ENCODE data around the gene PTGIR.
A peak's percentile ranks its signal among the peaks of the same experiment; 100 is the strongest.
"Not testable (repeated sequence)": the region's sequence is repeated elsewhere in the genome, so short reads cannot be mapped to it uniquely, and the experiment has no call there.

PTGIR gene

DNA sequence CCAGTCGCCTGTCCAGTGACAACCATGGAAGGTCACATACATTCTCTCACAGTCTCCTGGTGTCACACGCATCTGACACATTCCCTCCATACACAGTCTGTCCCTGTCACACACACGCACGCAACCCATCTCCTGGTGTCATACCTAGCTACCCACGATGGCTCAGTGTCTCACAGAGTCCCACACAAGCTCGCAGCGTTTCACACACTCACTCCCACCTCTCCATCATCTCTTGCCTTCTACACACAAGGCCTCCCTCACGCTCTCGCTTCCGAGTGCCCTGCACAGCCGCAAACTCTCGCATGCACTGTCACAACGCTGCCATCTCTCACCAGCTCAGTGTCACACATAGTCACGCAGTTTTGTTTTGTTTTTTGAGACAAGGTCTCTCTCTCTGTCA lies 12.3 kb upstream of the PTGIR start:
- DNase-seq, result no peak

DNA sequence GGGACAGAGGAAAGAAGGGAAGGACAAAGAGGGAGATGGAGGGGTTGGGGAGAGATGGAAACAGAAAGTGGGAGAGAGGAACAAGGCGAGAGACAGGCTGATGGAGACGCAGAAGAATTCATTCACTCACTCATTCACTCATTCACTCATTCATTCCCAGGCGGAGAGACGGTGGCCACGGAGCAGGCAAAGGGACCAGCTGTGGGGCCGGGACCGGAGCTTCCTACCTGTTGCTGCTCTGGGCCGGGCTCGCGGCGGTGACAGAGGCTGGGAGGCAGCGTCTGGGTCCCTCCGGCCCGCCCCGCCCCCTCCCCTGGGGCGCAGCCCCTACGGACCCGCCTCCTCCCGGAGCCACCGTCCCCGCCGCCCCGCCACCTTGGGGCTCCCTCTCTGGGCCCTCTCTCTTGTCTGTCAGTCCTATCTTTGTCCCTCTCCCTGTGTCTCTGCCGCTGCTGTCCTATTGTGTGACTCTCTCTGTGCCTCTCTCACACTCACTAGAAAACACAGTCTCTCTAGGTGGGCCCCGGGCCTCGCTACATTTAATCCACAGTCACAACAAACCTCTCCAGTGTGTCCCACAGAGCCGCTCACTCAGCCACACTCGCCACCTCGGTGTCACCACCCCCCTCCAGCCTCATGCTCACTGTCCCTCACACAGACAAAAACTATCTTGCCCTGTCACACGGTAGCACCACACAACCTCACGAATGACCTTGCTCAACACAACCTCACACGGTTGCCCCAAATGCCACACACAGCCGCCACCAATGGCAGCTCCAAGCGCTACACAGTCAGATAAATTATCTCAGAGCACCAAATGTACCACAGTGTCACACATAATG lies 11.3 kb upstream of the PTGIR start, which contains the start of gene GNG8:
Gene GNG8, minus strand, starts transcription at position 283 of the 842 bp plus-strand sequence. CDS start 1,520 bp downstream, outside the sequence.
- DNase-seq, result peak in 1 of 2 donors; percentile 44

DNA sequence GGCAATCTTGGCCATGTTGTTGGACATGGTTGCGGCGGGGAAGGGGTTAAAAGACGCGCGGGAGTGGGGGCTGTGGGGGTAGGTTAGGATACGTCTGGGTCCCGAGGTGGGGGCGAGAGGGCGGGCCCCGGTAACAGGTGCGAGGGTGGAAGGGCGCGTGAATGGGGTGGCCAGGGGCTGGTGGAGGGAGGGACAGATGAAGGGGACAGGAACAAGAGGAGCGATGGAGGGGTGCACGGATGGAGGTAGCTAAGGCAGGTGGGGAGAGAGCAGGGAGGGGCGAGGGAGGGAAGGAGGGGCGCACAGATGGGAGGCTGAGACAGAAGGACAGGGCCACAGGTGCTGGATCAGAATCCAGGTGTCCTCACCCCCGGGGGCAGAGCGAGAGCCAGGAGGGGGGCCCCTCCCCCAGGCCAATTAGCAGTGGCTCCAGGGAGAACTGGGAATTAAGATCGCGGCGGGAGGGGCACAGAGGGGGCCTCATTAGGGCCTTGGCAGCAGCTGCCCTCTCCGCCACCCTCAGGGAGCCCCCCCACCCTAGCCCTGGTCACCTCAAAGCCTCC lies 9.8 kb upstream of the PTGIR start:
- no peak for DNase-seq

DNA sequence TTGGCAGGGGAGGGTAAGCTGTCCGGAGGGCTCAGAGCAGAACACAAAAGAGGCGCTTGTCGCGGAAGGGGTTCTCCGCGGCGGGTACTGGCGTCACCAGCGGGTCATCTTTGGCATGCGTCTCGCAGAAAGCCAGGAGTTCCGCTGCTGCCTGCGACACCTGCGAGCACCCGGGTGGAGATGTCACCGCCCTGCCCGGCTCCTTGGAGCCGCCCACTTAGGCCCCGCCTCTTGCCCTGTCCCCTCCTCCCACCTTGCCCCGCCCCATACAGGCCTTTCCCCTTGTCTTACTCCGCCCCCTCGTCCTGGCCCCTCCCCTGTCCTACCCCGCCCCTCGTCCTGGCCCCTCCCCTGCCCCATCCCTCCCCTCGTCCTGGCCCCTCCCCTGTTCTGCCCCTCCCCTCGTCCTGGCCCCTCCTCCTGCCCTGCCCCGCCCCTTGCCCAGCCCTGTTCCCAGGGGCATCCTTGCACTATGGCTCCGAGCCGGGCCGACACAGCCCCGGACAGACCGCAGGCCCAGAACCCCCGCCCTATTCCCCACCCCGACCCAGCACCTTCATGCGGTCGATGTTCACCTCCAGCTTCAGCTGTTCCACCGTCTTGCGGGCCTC lies 9.3 kb upstream of the PTGIR start:
- DNase-seq, result peak; percentile 96 to 97

DNA sequence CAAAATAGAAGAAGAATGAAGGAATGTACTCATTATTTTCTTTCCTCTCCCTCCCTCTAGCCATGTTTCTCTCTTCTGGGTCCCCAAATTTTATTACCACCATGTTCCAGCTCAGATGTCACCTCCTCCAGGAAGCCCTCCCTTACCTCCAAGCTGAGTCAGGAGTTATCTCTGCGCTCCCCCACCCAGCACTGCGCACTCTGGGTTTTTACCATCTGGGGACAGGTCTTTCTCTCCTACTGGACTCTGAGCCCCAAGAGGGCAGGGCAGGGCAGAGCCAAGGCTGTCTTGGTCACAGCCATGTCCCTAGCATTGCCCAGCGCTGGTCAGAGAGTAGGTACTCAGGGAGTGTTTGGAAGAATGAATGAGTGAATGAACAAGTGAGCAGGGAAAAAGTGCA lies 8.2 kb upstream of the PTGIR start:
- DNase-seq, result no peak

DNA sequence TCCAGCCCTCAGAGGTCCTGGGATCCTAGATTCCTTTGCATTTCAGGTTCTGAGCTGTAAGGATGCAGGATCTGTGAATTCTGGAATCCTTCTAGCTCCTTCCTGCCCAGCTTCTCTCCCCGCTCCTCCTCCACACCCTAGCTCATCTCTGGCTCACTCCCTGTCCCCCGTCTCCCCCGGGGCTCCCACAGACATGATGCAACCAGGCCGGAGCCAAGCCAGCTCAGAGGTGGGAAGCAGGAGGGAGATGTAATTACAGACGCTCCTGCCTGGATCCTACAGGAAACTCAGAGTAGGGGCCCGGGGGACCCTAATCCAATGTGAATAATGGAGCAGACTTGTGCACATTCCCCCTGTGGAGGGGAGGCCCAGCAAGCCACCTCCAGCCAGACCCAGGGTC lies 6.6 kb upstream of the PTGIR start:
- no peak for DNase-seq

DNA sequence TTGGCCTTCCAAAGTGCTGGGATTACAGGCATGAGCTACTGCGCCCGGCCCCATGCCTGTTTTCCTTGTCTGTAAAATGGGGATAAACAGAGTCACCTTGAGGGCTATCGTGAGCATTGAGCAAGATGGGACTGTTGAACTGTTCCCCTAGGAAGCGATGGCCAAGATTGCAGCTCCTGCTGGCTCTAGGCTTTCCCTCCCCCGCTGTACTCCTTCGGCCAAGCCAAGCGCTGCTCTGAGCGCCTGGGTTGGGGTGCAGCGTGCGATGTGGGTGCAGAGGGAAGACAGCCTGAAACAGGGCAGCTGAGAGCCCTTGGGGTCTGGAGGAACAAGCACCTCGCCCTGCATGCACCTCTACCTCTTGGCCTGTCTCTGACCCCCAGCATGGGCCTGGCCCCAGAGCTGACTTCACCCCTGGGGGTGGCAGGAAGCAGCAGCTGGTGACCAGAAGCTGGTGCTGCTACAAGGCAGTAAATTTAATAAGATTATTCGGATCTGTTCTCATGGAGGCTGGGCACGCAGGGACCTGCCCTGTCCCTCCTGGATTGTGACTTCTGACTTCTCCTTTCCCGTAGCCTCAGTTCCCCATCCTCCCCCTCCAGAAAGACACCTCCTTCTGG lies 5.8 kb upstream of the PTGIR start:
- DNase-seq, result no peak

DNA sequence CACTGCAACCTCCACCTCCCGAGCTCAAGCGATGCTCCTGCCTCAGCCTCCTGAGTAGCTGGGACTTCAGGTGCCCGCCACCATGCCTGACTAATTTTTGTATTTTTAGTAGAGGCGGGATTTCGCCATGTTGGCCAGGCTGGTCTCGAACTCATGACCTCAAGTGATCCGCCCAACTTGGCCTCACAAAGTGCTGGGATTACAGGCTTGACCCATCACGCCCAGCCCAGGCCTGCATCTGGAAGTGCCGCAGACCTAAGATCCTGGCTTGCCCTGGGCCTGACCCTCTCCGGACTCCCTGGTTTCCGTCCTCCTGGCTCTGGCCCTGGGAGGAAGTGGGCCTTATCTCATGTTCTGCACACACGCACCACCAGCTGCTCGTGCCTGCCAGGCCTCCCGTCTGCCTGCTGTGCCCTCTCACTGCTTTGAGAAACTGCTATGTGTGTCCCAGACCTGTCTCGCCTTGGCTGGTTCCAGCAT lies 4.7 kb upstream of the PTGIR start:
- DNase-seq, result no peak

DNA sequence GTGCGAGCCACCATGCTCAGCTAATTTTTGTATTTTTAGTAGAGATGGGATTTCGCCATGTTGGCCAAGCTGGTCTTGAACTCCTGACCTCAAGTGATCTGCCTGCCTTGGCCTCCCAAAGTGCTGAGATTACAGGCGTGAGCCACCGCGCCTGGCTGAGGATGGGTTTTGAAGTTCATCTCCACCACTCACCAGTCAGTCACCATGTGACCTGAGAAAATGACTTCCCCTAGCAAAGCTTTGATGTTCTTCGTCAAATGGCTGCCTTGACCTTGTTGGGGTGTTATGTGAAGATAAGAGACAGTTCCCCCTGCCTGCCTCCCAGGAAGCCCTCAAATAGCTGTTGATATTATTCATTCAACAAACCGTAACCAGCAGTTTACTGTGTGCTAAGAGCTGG lies 4.1 kb upstream of the PTGIR start:
- DNase-seq, result not testable (repeated sequence)

DNA sequence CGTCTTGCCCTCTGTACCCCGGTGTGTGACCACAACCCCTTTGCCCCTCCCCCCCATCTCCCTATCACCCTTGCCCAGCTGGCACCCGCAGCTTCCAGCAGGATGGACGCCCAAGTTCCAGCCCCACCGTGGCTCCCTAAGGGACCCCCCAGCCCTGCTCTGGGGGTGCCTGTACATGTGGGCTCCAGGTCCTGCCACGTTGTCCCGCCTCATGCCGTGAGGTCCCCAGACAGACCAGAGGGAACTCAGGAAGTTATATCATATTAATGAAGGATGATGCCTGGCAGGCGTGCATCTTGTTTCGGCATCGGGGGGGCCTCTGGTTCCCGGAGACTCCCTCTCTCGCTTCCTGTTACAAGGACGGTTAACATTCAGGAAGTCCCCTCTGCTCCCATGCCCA lies 1.6 kb upstream of the PTGIR start:
- no peak for DNase-seq

DNA sequence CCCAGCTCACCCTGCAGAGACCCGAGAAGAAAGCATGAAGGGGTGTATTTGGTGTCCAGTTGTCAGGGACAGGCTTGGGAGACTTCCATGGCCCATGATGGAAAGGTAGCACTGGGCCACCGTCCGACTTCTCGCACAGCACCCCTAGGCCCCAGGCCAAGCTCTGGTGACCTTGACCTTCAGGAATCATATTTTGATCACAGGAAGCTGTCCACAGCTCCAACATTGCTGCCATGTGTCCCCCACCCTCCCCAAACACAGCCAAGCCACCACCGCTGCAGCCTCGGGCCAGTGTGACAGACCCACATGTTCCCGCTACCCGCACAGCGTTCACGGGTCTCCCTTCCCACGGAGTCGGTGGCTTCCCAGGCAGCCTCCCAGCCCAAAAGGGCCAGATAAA lies 842 bp upstream of the PTGIR start:
- DNase-seq, result no peak

DNA sequence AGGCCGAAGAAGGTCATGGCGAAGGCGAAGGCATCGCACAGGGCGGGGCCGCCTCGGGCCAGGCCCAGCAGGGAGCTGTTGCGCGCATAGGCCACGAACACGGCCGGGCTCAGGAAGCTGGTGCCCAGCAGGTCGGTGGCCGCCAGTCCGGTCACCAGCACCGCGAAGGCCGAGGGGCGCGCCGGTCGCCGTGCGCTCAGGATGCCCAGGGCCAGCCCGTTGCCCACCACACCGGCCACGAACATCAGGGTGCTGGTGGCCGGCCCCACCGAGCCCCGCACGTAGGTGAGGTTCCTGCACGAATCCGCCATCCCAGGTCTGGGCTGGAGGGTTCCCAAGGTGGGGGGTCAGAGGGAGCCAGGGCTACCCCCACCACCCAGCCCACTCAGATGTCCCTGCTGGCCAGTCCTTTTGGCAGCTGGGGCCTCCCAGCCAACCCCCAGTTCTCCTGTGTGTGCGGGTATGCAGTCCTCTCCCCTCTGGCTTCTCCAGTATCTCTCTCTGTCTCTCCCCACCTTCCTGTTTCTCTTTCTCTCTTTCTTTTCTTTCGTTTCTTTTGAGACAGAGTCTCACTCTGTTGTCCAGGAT lies 880 bp downstream of the PTGIR start:
- no peak for DNase-seq

DNA sequence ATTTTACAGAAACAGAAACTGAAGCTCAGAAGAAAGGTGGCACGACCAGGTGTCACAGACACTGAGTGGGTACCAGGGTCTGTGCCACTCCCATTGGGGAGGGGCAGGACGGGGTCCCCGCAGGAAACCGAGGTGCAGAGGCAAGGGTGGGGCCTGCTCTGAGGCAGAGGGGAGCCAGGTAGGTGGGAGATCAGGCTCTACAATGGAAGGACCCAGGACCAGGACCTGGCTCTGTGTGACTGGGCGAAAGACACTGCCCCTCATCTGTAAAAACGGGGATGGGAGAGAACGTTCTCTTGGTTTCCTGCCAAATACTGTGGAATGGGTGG lies 2.8 kb downstream of the PTGIR start:
- DNase-seq, result no peak

DNA sequence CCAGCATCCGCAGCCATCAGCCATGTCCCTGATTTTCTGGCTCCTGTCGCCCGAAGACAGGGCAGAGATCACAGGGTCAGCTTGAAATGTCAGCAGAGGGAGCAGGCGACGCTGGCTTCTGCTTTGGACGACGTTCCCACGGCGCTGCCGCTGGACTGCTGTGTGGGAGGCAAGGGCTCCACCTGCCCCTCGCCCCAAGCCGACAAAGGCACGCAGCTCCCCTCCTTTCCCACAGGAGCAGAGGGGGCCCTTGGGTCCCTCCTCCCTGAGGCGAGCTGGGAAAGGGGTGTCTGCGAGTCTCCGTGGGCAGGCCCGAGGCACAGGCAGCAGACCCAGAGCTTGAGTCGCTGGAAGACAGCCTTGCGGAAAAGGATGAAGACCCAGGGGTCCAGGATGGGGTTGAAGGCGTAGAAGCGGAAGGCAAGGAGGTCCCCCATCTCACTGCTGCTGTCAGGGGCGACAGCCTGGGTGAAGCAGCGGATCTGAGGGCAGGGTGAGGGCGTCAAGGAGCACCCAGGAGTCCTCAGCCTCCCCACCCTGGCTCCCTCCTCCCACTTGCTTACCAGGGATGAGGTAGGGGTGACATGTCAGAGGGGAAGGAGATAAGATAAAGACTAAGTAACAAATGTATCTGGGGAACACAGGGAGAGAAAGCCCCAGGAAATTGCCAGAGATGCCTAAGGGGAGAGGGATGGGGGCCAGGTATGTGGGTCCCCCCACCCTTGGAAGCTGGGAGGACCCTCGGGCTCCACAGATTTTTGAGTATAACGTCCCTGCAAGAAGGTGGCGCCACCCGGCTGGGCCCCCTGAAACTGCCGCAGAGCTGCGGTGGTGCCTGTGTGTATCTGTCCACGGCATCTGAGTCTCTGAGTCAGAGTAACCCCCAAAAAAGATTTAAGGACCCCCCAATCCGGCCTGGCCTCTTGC lies 3.4 kb downstream of the PTGIR start:
- no peak for DNase-seq

DNA sequence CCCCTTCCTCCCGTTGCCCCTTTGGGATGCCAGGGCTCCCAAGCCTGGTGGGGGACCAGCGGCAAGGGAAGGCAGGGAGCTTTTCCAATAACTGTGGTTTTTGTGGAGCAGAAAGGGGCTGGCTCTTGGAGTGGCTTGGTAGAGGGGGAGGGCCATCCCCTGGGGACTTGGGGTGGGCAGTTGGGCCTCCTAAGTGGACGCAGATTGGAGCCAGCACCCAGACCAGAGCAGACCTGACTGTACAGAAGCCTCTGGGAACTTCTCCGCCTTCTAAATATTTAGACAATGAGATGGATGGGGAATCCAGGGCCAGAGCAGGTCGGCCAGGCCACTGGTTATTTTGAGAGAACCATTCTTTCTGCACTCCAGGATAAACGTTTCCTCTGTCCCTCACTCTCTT lies 4.2 kb downstream of the PTGIR start:
- DNase-seq, result no peak

DNA sequence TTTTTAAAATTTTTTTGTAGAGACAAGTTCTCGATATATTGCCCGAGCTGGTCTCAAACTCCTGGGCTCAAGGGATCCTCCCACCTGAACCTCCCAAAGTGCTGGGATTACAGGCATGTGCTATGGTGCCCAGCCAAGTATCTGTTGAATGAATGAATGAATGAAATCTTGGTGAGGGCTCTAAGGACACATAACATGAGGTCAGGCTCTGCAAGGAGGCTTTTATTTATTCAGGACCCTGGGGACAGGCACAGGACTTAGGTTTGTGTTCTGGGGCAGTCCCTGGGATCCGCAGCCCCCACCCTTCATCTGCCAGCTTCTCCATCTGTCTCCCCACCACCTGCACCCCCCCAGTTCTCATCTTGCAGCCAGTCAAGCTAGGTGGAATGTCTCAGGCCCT lies 4.6 kb downstream of the PTGIR start:
- DNase-seq, result no peak

DNA sequence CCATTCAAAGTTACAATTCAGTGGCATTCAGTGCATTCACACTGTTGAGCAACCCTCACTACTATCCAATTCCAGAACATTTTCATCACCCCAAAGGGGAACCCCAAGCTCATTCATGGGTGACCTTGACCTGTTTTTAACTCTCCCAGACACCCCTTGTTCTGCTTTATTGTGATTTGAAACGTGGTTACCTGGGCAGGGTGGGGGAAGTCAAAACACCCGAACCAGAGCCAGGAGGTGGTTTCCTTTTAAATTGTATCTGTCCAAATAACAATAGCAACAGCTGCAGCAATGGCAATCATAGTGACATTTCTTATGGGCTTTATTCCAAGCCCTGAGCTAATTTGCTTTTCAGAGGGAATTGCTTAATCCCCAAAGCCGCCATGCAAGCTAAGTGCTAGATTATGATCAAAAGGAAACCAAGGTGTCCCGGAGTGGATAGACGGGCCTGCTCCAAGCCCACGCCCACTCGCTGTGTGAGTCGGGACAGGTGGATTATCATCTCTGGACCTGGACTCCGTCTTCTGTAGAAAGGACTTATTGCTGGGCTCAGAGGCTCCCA lies 6.1 kb downstream of the PTGIR start:
- peak in 1 of 2 donors; percentile 77 for DNase-seq

DNA sequence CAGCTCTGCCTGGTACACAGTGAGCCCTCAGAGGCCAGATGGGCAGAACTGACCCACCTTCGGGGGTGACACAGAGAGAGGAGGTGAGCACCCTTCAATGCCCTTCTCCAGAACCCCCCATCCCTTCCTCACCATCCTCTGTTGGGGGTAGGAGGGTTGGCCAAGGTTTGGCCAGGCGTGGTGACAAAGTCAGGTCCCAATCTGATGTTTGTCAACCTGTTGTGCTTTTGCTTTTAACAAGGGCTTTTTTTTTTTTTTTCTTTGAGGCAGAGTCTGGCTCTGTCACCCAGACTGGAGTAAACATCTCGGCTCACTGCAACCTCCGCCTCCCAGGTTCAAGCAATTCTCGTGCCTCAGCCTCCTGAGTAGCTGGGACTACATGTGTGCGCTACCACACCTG lies 7.3 kb downstream of the PTGIR start:
- no peak for DNase-seq

DNA sequence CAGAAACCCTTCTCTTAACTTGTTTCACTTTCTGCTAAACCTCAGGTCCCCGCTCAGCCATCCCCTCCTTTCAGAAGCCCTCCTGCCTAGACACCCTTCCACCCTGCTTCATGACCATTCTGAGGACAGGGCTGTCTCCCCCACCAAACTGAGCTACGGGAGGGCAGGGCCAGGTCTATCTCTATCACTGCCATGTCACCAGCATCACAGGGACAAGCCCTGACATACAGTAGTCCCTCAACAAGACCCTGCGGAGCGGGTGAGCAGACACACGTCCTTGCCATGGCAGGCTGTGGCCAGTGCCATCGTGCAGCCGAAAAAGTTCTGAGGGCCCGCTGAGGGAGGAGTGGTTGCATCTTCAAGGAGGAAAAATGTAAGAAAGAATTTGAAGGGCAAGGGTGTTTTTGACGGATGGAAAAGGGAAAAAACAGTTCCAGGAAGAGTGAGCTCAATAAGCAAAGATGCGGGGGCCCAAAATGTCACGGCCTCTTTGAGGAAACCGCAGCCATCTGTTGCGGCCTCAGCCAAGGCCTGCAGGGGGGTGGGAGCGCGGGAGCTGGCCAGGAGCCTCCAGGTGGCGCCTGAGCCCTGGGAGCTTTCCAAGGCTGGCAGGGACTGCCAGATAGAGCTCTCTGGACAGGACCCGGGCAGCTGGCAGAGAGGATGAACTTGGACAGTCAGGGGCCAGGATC lies 8.1 kb downstream of the PTGIR start:
- DNase-seq, result peak in 1 of 2 donors; percentile 49

DNA sequence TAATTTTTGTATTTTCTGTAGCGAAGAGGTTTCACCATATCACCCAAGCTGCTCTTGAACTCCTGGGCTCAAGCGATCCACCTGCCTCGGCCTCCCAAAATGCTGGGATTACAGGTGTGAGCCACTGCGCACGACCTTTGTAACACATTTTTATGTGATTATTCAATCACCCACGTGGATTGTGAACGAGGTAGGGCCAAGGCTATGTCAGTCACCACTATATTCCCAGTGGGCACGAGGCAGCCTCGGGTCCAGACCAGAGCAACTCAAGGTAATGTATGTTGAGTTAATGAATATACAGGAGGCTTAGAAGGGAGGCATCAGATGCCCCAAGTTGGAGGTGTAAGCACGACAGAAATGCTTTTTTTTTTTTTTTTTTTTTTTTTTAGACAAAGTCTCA lies 8.9 kb downstream of the PTGIR start:
- no peak for DNase-seq

DNA sequence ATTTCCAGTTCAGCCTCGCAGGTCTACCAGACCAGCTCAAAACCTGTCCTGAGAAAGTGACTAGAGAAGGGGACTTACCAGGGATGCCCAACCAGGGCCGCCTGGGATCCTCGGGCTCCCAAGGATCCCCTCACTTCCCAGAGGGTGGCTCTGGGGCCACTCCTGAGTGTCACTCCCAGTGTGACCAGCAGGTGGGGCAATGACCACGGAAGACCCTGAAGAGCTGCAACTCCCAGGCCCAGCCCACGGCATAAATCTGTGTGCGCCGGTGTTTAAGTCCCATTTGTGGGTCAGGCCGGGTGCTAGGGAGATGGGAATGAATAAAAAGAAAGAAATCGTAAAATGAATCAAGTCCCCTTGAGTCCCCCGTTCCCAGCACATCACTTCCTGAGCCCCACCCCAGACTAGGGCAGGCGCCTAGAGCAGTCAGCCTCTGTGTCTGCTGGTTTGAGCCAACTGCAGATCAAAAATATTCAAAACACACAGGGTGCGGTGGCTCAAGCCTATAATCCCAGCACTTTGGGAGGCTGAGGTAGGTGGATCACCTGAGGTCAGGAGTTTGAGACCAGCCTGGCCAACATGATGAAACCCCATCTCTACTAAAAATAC lies 10.7 kb downstream of the PTGIR start:
- peak; percentile 80 to 82 for DNase-seq
